CD4-positive, alpha-beta T cell treated with Interleukin-1 beta for 1 hour (primary cell): ENCODE results near the gene TRPC5OS.

Source experiments
- DNase-seq, 2 donors: peaks; one replicate each; pipeline ENCODE4 v3.0.0-alpha.2; 2020 to 2022

Gene TRPC5OS

DNA sequence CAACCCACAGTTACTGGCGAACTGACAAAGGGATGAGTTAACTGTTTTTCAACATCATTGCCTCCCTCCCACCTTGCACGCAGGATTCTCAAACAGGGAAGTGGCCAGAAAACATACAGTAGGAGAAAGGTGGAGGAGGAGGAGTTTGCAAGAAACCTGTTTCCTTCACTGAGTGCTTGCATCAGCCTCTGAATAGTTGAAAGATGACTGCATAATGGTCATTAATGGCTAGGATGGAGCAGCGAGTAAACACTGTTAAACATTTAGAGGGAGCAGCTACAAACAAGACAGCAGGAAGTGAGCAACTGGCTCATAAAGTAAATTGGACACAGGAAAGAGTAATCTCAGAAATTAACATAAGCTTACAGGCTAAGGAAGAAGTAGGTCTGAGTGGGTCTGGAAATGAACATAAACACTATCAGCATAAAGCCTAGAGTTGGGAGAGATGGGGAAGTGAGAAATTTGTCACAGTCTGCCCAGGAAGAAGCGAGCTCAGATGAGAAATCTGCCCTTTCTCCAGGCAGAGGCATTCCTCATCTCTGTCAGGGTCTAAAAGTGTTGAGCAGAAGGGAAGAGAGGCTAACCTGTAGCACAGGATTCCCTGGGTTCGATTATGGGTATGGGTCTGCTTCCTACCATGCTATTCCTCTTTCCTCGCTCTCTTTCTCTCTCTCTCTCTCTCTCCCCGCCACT is 38.6 kb downstream of the TRPC5OS start:
- no peak for DNase-seq

DNA sequence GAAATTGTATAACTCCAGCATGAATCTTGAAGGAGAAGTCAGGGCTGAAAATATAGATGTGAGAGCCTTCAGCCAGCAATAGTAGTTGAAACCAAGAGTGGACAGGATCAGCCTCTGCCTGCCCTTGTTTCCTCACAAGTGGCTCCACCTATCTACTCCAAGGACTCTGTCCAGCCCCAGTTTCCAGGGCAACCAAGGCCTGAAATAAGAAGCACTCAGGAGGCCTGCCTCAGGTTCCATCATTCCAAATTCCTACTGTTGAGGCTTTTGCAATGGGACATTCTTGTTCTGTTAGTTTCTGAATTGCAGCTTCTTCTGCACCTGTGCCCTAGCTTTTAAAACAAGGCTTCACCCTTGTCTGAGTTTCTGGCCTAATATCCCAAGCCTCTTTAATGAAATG is 41.6 kb downstream of the TRPC5OS start:
- DNase-seq = no peak

DNA sequence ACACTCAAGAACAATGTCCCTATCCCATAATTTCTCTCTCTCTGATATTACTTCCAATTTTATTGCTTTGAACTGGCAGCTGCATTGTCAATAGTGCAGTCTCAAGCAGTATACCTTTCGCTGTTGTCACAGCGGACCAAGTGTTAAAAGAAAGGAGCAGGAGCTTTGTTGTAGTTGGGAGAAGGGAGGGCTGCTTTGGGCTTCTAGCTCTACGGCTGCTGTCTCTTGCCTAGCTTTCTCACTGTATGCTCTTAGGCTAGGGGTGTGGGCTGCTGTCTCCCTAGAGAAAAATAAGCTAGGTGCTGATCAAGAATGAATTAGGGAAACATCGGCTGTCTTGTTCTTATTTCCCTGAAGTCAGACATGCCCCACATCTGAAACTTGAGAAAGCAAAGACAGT is 52.5 kb downstream of the TRPC5OS start:
- no peak for DNase-seq
